Ishikawa (cell line): ENCODE results near the gene ZNF649.

Source experiments
- CEBPB ChIP-seq: IDR thresholded peaks from 2 replicates; pipeline ENCODE4 v1.6.1; 2012
- CREB1 ChIP-seq: IDR thresholded peaks from 2 replicates; pipeline ENCODE4 v1.6.1; 2012; ENCODE audit warnings: low read depth
- EGR1 ChIP-seq: IDR thresholded peaks from 2 replicates; pipeline ENCODE4 v1.6.1; 2012
- EP300 ChIP-seq: IDR thresholded peaks from 2 replicates; pipeline ENCODE4 v1.6.1; 2012; ENCODE audit warnings: borderline replicate concordance
- FOXM1 ChIP-seq: IDR thresholded peaks from 2 replicates; pipeline ENCODE4 v1.6.1; 2012; ENCODE audit warnings: low read depth, borderline replicate concordance
- NFIC ChIP-seq: IDR thresholded peaks from 2 replicates; pipeline ENCODE4 v1.6.1; 2012
- RAD21 ChIP-seq: IDR thresholded peaks from 2 replicates; pipeline ENCODE4 v1.6.1; 2012; ENCODE audit warnings: low read depth
- TAF1 ChIP-seq: IDR thresholded peaks from 2 replicates; pipeline ENCODE4 v1.6.1; 2012; ENCODE audit warnings: low read depth, mild to moderate bottlenecking
- TCF12 ChIP-seq: IDR thresholded peaks from 2 replicates; pipeline ENCODE4 v1.6.1; 2012; ENCODE audit warnings: low read depth
- TEAD4 ChIP-seq: IDR thresholded peaks from 2 replicates; pipeline ENCODE4 v1.6.1; 2012
- YY1 ChIP-seq: IDR thresholded peaks from 2 replicates; pipeline ENCODE4 v1.6.1; 2012; ENCODE audit warnings: low read depth
- ZBTB7A ChIP-seq: IDR thresholded peaks from 2 replicates; pipeline ENCODE4 v1.6.1; 2012; ENCODE audit warnings: low read depth
- TF ChIP-seq, protein P1 (sequence below): IDR thresholded peaks from 2 replicates; pipeline ENCODE4 v1.6.1; 2012
- TF ChIP-seq, protein P2 (sequence below): IDR thresholded peaks from 2 replicates; pipeline ENCODE4 v1.6.1; 2012; ENCODE audit warnings: low read depth, mild to moderate bottlenecking
- TF ChIP-seq, protein P3 (sequence below): IDR thresholded peaks from 2 replicates; pipeline ENCODE4 v1.6.1; 2012

Gene ZNF649

DNA sequence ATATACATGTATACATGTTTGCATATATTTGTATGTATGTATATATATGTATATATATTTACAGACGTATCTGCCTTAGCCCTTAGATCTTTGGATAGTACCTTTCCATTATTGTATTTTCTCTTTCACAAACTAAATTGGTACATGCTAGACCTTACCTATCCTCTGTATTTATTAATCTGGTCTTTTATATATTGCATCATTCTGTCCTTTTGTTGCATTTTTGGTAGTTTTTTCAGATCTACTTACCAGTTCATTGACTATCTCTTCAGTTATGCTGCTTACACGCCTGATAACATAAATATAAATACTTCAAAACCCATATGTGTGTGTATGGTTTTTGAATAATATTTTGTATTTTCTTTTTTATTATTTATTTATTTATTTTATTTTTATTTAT is 34.1 kb upstream of the ZNF649 start:
- no peak for TF ChIP-seq TCF12
- TF ChIP-seq FOXM1, result no peak
- TF ChIP-seq, protein P1, sequence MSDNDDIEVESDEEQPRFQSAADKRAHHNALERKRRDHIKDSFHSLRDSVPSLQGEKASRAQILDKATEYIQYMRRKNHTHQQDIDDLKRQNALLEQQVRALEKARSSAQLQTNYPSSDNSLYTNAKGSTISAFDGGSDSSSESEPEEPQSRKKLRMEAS, result no peak
- TF ChIP-seq RAD21, result no peak
- TF ChIP-seq EGR1, result no peak
- no peak for TF ChIP-seq CREB1
- TF ChIP-seq TAF1, result no peak
- TF ChIP-seq YY1, result no peak
- no peak for TF ChIP-seq NFIC
- TF ChIP-seq CEBPB, result no peak
- no peak for TF ChIP-seq TEAD4
- no peak for TF ChIP-seq EP300
- TF ChIP-seq, protein P2, sequence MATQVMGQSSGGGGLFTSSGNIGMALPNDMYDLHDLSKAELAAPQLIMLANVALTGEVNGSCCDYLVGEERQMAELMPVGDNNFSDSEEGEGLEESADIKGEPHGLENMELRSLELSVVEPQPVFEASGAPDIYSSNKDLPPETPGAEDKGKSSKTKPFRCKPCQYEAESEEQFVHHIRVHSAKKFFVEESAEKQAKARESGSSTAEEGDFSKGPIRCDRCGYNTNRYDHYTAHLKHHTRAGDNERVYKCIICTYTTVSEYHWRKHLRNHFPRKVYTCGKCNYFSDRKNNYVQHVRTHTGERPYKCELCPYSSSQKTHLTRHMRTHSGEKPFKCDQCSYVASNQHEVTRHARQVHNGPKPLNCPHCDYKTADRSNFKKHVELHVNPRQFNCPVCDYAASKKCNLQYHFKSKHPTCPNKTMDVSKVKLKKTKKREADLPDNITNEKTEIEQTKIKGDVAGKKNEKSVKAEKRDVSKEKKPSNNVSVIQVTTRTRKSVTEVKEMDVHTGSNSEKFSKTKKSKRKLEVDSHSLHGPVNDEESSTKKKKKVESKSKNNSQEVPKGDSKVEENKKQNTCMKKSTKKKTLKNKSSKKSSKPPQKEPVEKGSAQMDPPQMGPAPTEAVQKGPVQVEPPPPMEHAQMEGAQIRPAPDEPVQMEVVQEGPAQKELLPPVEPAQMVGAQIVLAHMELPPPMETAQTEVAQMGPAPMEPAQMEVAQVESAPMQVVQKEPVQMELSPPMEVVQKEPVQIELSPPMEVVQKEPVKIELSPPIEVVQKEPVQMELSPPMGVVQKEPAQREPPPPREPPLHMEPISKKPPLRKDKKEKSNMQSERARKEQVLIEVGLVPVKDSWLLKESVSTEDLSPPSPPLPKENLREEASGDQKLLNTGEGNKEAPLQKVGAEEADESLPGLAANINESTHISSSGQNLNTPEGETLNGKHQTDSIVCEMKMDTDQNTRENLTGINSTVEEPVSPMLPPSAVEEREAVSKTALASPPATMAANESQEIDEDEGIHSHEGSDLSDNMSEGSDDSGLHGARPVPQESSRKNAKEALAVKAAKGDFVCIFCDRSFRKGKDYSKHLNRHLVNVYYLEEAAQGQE, result no peak
- TF ChIP-seq, protein P3, sequence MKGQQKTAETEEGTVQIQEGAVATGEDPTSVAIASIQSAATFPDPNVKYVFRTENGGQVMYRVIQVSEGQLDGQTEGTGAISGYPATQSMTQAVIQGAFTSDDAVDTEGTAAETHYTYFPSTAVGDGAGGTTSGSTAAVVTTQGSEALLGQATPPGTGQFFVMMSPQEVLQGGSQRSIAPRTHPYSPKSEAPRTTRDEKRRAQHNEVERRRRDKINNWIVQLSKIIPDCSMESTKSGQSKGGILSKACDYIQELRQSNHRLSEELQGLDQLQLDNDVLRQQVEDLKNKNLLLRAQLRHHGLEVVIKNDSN, result no peak
- no peak for TF ChIP-seq ZBTB7A

DNA sequence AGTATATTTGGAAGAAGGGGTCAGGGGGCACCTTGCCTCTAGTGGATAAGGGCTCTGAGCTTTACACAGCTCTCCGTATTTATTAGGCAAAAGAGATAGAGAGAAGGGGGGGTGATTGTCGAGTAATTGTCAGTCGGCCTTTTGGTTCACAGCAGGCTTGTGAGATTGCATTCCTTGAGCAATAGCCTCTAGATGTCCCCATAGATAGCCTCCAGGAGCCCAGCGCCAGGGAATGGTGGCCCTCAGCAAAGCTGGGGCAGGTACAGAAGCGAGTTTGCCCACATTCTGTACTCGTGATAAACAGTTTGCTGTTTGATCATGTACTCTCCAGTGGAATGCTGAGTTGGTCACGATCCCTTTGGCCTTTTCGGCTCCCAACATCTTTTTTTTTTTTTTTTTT is 27.1 kb upstream of the ZNF649 start:
- TF ChIP-seq YY1 (no peak), RAD21 (no peak), CREB1 (no peak)

DNA sequence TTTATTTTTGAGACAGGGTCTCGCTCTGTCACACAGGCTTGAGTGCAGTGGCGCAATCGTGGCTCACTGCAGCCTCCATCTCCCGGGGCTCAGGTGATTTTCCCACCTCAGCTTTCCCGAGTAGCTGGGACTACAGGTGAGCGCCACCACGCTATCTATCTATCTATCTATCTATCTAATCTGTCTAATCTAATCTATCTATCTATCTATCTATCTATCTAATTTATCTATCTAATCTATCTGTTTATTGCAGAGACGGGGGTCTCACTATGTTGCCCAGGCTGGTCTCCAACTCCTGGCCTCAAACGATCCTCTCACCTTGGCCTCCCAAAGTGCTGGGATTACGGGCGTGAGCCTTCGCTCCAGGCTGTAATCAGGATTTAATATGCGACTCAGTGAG is 23.0 kb upstream of the ZNF649 start:
- TF ChIP-seq YY1, result no peak
- TF ChIP-seq EP300, result no peak
- TF ChIP-seq TAF1, result no peak
- TF ChIP-seq, protein P1, result no peak
- no peak for TF ChIP-seq TCF12
- TF ChIP-seq CREB1, result no peak
- TF ChIP-seq, protein P3, result no peak
- no peak for TF ChIP-seq CEBPB
- TF ChIP-seq, protein P2, result no peak
- TF ChIP-seq RAD21, result no peak
- no peak for TF ChIP-seq FOXM1
- TF ChIP-seq EGR1, result no peak
- no peak for TF ChIP-seq NFIC
- no peak for TF ChIP-seq ZBTB7A
- no peak for TF ChIP-seq TEAD4

DNA sequence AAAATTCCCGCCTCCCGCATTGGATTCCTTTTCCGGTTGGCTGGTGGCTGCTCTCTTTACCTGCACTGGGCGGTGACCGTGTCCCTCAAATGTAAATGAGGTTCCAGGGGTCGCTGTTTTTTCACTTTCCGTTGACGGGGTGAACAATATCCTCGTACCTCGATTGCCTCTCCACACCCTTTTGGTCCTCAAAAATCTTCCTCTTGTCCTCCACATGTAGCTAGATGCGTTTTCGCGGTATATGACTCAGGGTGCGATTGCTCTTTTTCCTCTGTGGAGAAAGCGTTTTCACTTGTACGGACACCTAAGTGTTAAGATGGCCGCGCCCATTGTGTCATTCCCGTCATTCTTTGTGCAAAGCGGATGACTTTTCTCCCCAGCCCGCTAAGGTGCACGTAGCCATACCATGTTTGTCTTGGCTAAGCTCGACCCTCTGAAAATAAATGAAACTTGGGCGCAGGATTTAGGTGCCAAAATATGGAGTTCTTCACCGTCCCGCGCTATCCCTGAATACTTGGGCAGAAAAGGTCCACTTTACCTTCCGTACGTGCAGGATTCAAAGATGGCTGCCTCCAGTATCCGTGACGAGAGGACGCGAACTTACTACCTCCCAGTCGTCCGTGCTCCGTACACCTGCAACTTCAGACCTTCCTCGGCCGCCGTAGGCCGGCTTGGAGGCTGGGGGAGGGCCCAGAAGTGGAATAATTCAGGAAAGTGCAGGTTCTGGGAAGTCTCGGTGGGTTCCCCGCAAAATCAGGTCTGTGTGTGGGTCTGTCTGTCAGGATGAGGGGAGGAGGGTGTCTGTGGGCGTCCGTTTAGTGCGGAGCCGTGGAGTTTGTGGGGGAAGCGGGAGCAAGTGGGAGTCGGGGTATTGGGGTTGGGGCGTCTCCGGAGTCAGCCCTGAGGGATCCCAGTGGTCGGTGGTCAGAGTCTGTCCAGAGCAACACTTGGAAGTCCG is 22.2 kb upstream of the ZNF649 start, which contains the start of gene ZNF613:
ZNF613 (plus strand) TSS at position 689 of the 958 bp plus-strand sequence. CDS start 8,749 bp downstream, outside the sequence.
- TF ChIP-seq RAD21 (0 out of 2 replicates have a peak, but pooled peaks have one; percentile 8), EGR1 (peak; percentile 61), TAF1 (peak; percentile 26; the same call in 1 of the 2 replicates), CREB1 (0 out of 2 replicates have a peak, but pooled peaks have one; percentile 32), YY1 (peak; percentile 98), ZBTB7A (no peak)
- TF ChIP-seq, protein P2, result no peak
- TF ChIP-seq, protein P1, result peak; percentile 77
